ENCODE measurements around the gene PHF5A. TPM values are rescaled to one million over a fixed set of nuclear protein-coding genes. Genes with fewer than 3 reads are reported as not detected.
"Not testable (repeated sequence)": the region's sequence is repeated elsewhere in the genome, so short reads cannot be mapped to it uniquely, and the experiment has no call there.

Gene PHF5A
- total RNA-seq, 1 donor from 2014 or later, result 20.2 TPM

- intact Hi-C loops (cut with micrococcal nuclease), result not testable (repeated sequence)
- peak; percentile 82 for ATAC-seq
- DNase-seq, result peak; percentile 81
These were observed 8.4 kb downstream of the PHF5A start for GRCh38 chr22:41460071-41460470.

GRCh38 chr22:41459431-41459830, 9.1 kb downstream of the PHF5A start:
- ATAC-seq (no peak), DNase-seq (no peak)
- intact Hi-C loops (cut with micrococcal nuclease), result no loop called here

- ATAC-seq (no peak), DNase-seq (no peak)
- intact Hi-C loops (cut with micrococcal nuclease), result no loop called here
These were observed 10.2 kb downstream of the PHF5A start for GRCh38 chr22:41458161-41458728.

- ATAC-seq (peak; percentile 78), DNase-seq (peak; percentile 95)
- intact Hi-C loops (cut with micrococcal nuclease), result no loop called here
These were observed 20.2 kb downstream of the PHF5A start for GRCh38 chr22:41448189-41448808.

- intact Hi-C loops (cut with micrococcal nuclease), result no loop called here
- DNase-seq, result peak; percentile 85
- peak; percentile 52 for ATAC-seq
These were observed 20.9 kb downstream of the PHF5A start for GRCh38 chr22:41447435-41448188.

GRCh38 chr22:41446639-41447434, 21.7 kb downstream of the PHF5A start, which contains the start of gene TOB2:
TSS of gene TOB2 (minus strand) at chr22:41446801. CDS start at chr22:41437345, 9,456 bp downstream.
- DNase-seq (peak; percentile 97), ATAC-seq (peak; percentile 67)
- intact Hi-C loops (cut with micrococcal nuclease), result no loop called here

GRCh38 chr22:41446057-41446501, 22.4 kb downstream of the PHF5A start:
- peak; percentile 59 for DNase-seq
- no peak for ATAC-seq
- intact Hi-C loops (cut with micrococcal nuclease), result no loop called here

GRCh38 chr22:41445129-41446056, 23.1 kb downstream of the PHF5A start:
- intact Hi-C loops (cut with micrococcal nuclease), result no loop called here
- DNase-seq (peak; percentile 62), ATAC-seq (peak; percentile 4)

GRCh38 chr22:41444360-41445128, 23.9 kb downstream of the PHF5A start:
- ATAC-seq (peak; percentile 47), DNase-seq (peak; percentile 92)
- intact Hi-C loops (cut with micrococcal nuclease), result no loop called here

- no peak for ATAC-seq
- intact Hi-C loops (cut with micrococcal nuclease), result no loop called here
- DNase-seq, result no peak
These were observed 26.2 kb downstream of the PHF5A start for GRCh38 chr22:41442240-41442792.

GRCh38 chr22:41440511-41440910, 28.0 kb downstream of the PHF5A start:
- ATAC-seq; intact Hi-C loops (cut with micrococcal nuclease); DNase-seq: not testable (repeated sequence)

GRCh38 chr22:41437198-41437597, 31.3 kb downstream of the PHF5A start:
- intact Hi-C loops (cut with micrococcal nuclease), result no loop called here
- no peak for DNase-seq
- no peak for ATAC-seq

- ATAC-seq, result peak; percentile 16
- DNase-seq, result peak; percentile 62
These were observed 32.0 kb downstream of the PHF5A start for GRCh38 chr22:41436322-41437113.

GRCh38 chr22:41435560-41435959, 32.9 kb downstream of the PHF5A start:
- DNase-seq (no peak), ATAC-seq (peak; percentile 2)
- intact Hi-C loops (cut with micrococcal nuclease), result no loop called here

More at GRCh38 chr22:41436322-41437113, 32.0 kb downstream of the PHF5A start:
- intact Hi-C loops (cut with micrococcal nuclease), result no loop called here

- peak; percentile 30 for DNase-seq
- intact Hi-C loops (cut with micrococcal nuclease), result not testable (repeated sequence)
- peak; percentile 12 for ATAC-seq
These were observed 34.0 kb downstream of the PHF5A start for GRCh38 chr22:41434361-41435003.

GRCh38 chr22:41433480-41433879, 35.0 kb downstream of the PHF5A start:
- ATAC-seq, result not testable (repeated sequence)

More at GRCh38 chr22:41433480-41433879, 35.0 kb downstream of the PHF5A start:
- DNase-seq; intact Hi-C loops (cut with micrococcal nuclease): not testable (repeated sequence)
